ENCODE results near the gene HEXD.
A peak's percentile ranks its signal among the peaks of the same experiment; 100 is the strongest.

The HEXD gene

GRCh38 chr17:82458179-82458884 is 40.2 kb downstream of the HEXD start, which contains the start of gene NARF (continued):
- TF ChIP-seq ZNF654 (tag by site-specific recombination; IDR thresholded peaks at IDR 0.05; ENCODE audit: low read depth) = no peak
- no peak for TF ChIP-seq ZNF670 (tag by site-specific recombination; IDR thresholded peaks at IDR 0.05; ENCODE audit: low read depth)
- no peak for TF ChIP-seq HOXC10 (CRISPR knock-in tag; IDR thresholded peaks at IDR 0.05)
- peak; percentile 82 for TF ChIP-seq ZXDB (tag by site-specific recombination; IDR thresholded peaks at IDR 0.05)
- peak; percentile 78 for TF ChIP-seq KLF9 (tag by site-specific recombination; IDR thresholded peaks at IDR 0.05; ENCODE audit: low read depth)
- TF ChIP-seq, protein P1, sequence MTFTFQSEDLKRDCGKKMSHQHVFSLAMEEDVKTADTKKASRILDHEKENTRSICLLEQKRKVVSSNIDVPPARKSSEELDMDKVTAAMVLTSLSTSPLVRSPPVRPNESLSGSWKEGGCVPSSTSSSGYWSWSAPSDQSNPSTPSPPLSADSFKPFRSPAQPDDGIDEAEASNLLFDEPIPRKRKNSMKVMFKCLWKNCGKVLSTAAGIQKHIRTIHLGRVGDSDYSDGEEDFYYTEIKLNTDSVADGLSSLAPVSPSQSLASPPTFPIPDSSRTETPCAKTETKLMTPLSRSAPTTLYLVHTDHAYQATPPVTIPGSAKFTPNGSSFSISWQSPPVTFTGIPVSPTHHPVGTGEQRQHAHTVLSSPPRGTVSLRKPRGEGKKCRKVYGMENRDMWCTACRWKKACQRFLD (tag by site-specific recombination; IDR thresholded peaks at IDR 0.05) = no peak
- no peak for TF ChIP-seq ZFP37 (tag by site-specific recombination; IDR thresholded peaks at IDR 0.05)
- peak; percentile 78 for TF ChIP-seq ZBTB17 (tag by site-specific recombination; IDR thresholded peaks at IDR 0.05)
- no peak for TF ChIP-seq ZNF768 (tag by site-specific recombination; IDR thresholded peaks at IDR 0.05)
- TF ChIP-seq ZNF701 (tag by site-specific recombination; IDR thresholded peaks at IDR 0.05) = no peak
- TF ChIP-seq ZNF629 (tag by site-specific recombination; IDR thresholded peaks at IDR 0.05) = peak; percentile 46; the same call in 1 of the 2 replicates
- peak; percentile 60 for TF ChIP-seq GLIS1 (tag by site-specific recombination; IDR thresholded peaks at IDR 0.05)
- no peak for TF ChIP-seq ZNF174 (tag by site-specific recombination; IDR thresholded peaks at IDR 0.05)
- TF ChIP-seq, protein P2, sequence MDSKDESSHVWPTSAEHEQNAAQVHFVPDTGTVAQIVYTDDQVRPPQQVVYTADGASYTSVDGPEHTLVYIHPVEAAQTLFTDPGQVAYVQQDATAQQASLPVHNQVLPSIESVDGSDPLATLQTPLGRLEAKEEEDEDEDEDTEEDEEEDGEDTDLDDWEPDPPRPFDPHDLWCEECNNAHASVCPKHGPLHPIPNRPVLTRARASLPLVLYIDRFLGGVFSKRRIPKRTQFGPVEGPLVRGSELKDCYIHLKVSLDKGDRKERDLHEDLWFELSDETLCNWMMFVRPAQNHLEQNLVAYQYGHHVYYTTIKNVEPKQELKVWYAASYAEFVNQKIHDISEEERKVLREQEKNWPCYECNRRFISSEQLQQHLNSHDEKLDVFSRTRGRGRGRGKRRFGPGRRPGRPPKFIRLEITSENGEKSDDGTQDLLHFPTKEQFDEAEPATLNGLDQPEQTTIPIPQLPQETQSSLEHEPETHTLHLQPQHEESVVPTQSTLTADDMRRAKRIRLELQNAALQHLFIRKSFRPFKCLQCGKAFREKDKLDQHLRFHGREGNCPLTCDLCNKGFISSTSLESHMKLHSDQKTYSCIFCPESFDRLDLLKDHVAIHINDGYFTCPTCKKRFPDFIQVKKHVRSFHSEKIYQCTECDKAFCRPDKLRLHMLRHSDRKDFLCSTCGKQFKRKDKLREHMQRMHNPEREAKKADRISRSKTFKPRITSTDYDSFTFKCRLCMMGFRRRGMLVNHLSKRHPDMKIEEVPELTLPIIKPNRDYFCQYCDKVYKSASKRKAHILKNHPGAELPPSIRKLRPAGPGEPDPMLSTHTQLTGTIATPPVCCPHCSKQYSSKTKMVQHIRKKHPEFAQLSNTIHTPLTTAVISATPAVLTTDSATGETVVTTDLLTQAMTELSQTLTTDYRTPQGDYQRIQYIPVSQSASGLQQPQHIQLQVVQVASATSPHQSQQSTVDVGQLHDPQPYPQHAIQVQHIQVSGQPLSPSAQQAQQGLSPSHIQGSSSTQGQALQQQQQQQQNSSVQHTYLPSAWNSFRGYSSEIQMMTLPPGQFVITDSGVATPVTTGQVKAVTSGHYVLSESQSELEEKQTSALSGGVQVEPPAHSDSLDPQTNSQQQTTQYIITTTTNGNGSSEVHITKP (tag by site-specific recombination; IDR thresholded peaks at IDR 0.05) = peak; percentile 96
- peak; percentile 77 for TF ChIP-seq ZNF335 (tag by site-specific recombination; conservative IDR thresholded peaks at IDR 0.05)
- TF ChIP-seq MYNN (tag by site-specific recombination; IDR thresholded peaks at IDR 0.05; ENCODE audit: borderline replicate concordance) = no peak
- TF ChIP-seq GLI2 (tag by site-specific recombination; IDR thresholded peaks at IDR 0.05; ENCODE audit: borderline replicate concordance, low read depth) = no peak
- no peak for TF ChIP-seq ZNF501 (tag by site-specific recombination; IDR thresholded peaks at IDR 0.05)
- TF ChIP-seq ZEB2 (tag by site-specific recombination; IDR thresholded peaks at IDR 0.05) = peak; percentile 99
- TF ChIP-seq FEZF1 (tag by site-specific recombination; IDR thresholded peaks at IDR 0.05) = no peak; the same call in 1 of the 2 replicates
- TF ChIP-seq KLF1 (tag by site-specific recombination; IDR thresholded peaks at IDR 0.05) = peak; percentile 88
- peak; percentile 65; the same call in 1 of the 2 replicates for TF ChIP-seq ZNF561 (tag by site-specific recombination; IDR thresholded peaks at IDR 0.05; ENCODE audit: borderline replicate concordance)
- no peak for TF ChIP-seq ZNF274 (IDR thresholded peaks at IDR 0.05; ENCODE audit: low read length)
- no peak for TF ChIP-seq ZNF274 (tag by site-specific recombination; IDR thresholded peaks at IDR 0.05; ENCODE audit: borderline replicate concordance)
- TF ChIP-seq ZNF24 (tag by site-specific recombination; IDR thresholded peaks at IDR 0.05) = peak; percentile 36; the same call in 1 of the 2 replicates
- TF ChIP-seq ZNF677 (tag by site-specific recombination; IDR thresholded peaks at IDR 0.05) = peak; percentile 24; the same call in 1 of the 2 replicates
- TF ChIP-seq ZFHX2 (tag by site-specific recombination; conservative IDR thresholded peaks at IDR 0.05) = no peak
- TF ChIP-seq ZNF560 (tag by site-specific recombination; IDR thresholded peaks at IDR 0.05; ENCODE audit: borderline replicate concordance) = no peak
- TF ChIP-seq KLF8 (tag by site-specific recombination; IDR thresholded peaks at IDR 0.05) = peak; percentile 80
- no peak for TF ChIP-seq GFI1B (tag by site-specific recombination; IDR thresholded peaks at IDR 0.05)
- no peak for TF ChIP-seq ZFP41 (tag by site-specific recombination; IDR thresholded peaks at IDR 0.05; ENCODE audit: borderline replicate concordance)
- TF ChIP-seq ZNF521 (tag by site-specific recombination; IDR thresholded peaks at IDR 0.05) = no peak
- TF ChIP-seq ZNF776 (tag by site-specific recombination; IDR thresholded peaks at IDR 0.05; ENCODE audit: borderline replicate concordance) = no peak
- TF ChIP-seq, protein P3, sequence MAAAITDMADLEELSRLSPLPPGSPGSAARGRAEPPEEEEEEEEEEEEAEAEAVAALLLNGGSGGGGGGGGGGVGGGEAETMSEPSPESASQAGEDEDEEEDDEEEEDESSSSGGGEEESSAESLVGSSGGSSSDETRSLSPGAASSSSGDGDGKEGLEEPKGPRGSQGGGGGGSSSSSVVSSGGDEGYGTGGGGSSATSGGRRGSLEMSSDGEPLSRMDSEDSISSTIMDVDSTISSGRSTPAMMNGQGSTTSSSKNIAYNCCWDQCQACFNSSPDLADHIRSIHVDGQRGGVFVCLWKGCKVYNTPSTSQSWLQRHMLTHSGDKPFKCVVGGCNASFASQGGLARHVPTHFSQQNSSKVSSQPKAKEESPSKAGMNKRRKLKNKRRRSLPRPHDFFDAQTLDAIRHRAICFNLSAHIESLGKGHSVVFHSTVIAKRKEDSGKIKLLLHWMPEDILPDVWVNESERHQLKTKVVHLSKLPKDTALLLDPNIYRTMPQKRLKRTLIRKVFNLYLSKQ (tag by site-specific recombination; IDR thresholded peaks at IDR 0.05; ENCODE audit: borderline replicate concordance) = no peak
- no peak for TF ChIP-seq ZNF214 (tag by site-specific recombination; IDR thresholded peaks at IDR 0.05; ENCODE audit: borderline replicate concordance)
